Endothelial cell (in vitro differentiated cells): Measurements from ENCODE around the gene KCTD1. TPM values are rescaled to one million over a fixed set of nuclear protein-coding genes. Genes with fewer than 3 reads are reported as not detected.

Source experiments
- DNase-seq: peaks from one replicate; pipeline ENCODE4 v3.0.0; 2021; ENCODE audit warnings: low spot score
- H3K27ac Mint-ChIP-seq: one replicate; pipeline ENCODE4 v1.8.0; 2021; ENCODE audit warnings: mixed read lengths, inconsistent platforms; ENCODE audit not compliant: unreplicated experiment
- H3K27me3 Mint-ChIP-seq: one replicate; pipeline ENCODE4 v1.8.0; 2021; ENCODE audit warnings: mild to moderate bottlenecking, moderate library complexity, mixed read lengths, inconsistent platforms; ENCODE audit not compliant: unreplicated experiment
- H3K36me3 Mint-ChIP-seq: one replicate; pipeline ENCODE4 v1.8.0; 2021; ENCODE audit warnings: mild to moderate bottlenecking, low read depth, mixed read lengths, inconsistent platforms; ENCODE audit not compliant: unreplicated experiment
- H3K4me1 Mint-ChIP-seq: one replicate; pipeline ENCODE4 v1.8.0; 2021; ENCODE audit warnings: mild to moderate bottlenecking, mixed read lengths, inconsistent platforms; ENCODE audit not compliant: unreplicated experiment
- H3K4me3 Mint-ChIP-seq: one replicate; pipeline ENCODE4 v1.8.0; 2021; ENCODE audit warnings: mild to moderate bottlenecking, mixed read lengths, inconsistent platforms; ENCODE audit not compliant: unreplicated experiment
- H3K9me3 Mint-ChIP-seq: one replicate; pipeline ENCODE4 v1.8.0; 2021; ENCODE audit warnings: mixed read lengths, inconsistent platforms; ENCODE audit not compliant: unreplicated experiment
- total RNA-seq: library from RNA; stranded (reverse); fragmentation: NEBNext Ultra II Directional; extraction: Animal tissue kit (Norgen Biotek cat#: 25700); gene quantifications from one replicate; pipeline ENCODE4 v1.2.1, GENCODE V29; 2021; ENCODE audit not compliant: unreplicated experiment
- TF ChIP-seq, protein P1 (sequence below): fragments of 200-600 bp; sonication (generic); IDR thresholded peaks from one replicate; pipeline ENCODE4 v1.5.0; 2021; ENCODE audit warnings: antibody characterized with exemption; ENCODE audit not compliant: unreplicated experiment

Gene KCTD1
- total RNA-seq, 1 donor from 2014 or later, result 10.6 TPM

DNA sequence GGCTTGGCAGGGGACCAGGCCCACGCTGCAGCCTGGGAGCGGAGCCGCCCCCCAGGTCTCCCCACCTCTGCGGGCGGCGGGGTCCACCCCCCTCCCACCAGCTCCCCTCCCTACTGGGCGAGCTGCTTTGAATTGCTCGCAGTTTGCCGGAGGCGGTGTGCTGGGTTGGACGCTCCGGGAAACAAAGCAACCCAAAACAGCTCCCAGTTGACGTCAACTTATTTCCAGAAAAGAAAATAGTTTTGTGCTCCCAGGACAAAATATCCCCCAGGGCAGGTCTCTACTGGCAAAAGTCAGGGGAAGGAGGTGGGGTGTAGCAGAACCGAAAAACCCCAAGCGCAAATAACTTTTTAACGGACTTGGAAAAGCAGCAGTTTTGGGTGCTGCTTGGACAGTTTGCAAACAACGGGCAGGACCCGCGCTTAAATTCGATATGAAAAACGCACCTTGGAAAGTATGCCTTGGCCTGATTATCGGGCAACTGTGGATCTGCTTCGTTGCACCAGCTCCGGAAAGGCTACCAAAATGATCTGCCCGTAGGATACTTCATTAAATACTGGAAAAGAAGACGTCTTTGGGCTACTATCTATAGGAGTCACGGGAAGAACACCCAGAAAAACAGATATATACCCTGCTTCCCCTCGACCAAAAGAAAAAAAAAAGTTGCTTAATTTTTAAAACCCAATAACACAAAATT lies 2.8 kb upstream of the KCTD1 start:
- peak; percentile 12 for DNase-seq
- peaks cover 24% of the 10 kb centered on the region for H3K27me3 Mint-ChIP-seq

DNA sequence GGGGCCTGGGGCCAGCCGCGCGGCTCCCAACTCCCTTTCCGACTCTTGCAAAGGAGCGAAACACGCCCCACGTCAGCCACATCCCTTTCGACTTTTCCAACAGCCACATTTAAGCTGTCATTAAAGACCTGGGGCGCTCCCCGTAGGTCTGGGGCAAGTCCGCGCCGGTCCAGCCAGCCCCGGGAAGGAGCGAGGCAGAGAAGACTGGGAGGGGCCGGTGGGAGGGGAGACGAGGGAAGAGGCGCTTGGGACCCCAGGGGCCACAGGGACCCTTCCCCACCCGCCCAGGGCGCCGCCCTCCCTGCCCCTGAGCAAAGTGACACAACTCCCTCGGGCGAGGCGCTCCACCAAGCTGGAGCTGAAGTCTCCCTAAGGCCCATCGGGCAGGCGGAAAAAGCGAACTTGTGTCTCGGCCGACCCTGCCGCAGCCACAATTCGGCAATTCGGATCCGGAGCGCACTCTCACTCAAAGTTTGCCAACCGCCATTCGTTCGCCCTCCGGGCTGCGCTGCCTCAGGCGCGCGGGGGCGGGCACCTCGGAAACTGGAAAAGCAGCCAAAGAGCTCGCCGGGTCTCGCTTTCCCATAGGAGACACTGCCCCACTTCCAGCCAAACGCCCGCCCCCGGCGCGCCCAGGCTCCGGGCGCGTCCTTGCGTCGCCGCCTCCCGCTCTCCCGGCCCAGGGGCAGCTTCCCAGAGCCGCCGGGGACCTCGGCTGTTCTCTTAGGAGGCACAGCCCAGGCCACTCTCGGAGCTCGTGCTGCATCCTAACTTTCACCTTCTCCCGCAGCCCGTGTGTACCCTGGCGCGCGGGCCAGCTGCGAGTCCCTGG lies 1.1 kb upstream of the KCTD1 start:
- peak overlapping the region; percentile 89 for H3K4me3 Mint-ChIP-seq
- peak; percentile 41 for DNase-seq
- no peaks in the 10 kb centered on the region for H3K36me3 Mint-ChIP-seq
- peaks cover 25% of the 10 kb centered on the region for H3K4me1 Mint-ChIP-seq
- peaks cover 24% of the 10 kb centered on the region for H3K27me3 Mint-ChIP-seq
- H3K9me3 Mint-ChIP-seq, result no peaks in the 10 kb centered on the region
- TF ChIP-seq, protein P1, sequence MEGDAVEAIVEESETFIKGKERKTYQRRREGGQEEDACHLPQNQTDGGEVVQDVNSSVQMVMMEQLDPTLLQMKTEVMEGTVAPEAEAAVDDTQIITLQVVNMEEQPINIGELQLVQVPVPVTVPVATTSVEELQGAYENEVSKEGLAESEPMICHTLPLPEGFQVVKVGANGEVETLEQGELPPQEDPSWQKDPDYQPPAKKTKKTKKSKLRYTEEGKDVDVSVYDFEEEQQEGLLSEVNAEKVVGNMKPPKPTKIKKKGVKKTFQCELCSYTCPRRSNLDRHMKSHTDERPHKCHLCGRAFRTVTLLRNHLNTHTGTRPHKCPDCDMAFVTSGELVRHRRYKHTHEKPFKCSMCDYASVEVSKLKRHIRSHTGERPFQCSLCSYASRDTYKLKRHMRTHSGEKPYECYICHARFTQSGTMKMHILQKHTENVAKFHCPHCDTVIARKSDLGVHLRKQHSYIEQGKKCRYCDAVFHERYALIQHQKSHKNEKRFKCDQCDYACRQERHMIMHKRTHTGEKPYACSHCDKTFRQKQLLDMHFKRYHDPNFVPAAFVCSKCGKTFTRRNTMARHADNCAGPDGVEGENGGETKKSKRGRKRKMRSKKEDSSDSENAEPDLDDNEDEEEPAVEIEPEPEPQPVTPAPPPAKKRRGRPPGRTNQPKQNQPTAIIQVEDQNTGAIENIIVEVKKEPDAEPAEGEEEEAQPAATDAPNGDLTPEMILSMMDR, result no peak
- H3K27ac Mint-ChIP-seq, result no peak overlapping the region

More for the DNA sequence above, 2.8 kb upstream of the KCTD1 start:
- H3K27ac Mint-ChIP-seq, result no peak overlapping the region
- peaks cover 20% of the 10 kb centered on the region for H3K4me1 Mint-ChIP-seq
- H3K9me3 Mint-ChIP-seq, result no peaks in the 10 kb centered on the region
- H3K4me3 Mint-ChIP-seq, result peak overlapping the region; percentile 47
- no peaks in the 10 kb centered on the region for H3K36me3 Mint-ChIP-seq
- TF ChIP-seq, protein P1, result no peak

DNA sequence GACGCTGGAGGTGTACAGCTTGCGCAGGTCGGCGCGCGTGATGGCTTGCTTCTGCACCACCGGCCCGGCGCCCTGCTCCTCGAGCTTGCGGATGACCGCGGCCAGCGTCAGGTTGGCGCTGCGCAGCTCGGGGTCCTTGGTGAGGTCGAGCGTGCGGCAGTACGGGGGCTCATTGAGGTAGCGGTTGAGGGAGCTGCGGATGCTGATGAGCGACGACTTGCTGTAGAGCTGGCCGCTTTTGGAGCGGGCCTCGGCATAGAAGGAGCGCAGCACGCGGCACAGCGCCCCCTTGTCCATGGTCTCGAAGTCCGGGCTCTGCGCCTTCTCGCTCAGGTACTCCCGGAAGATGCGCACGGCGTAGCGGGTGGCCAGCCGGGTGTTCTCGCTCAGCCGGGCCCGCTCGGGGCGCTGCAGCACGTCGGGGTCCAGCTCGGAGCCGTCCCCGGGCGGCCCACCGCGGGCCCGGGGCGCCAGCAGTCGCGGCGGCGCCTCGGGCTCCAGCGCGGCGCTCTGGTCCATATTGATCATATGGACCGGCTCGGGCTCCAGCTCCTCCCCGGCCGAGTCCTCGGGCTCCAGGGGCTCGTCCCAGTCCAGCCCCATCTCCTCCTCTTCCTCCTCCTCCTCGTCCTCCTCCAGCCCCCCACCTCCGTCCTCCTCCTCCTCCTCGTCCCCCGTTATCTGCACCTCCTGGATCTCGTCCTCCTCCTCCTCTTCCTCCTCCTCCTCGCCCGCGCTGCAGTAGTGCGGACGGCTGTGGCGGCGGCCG lies 523 bp downstream of the KCTD1 start:
- Mint-ChIP-seq H3K27ac (no peak overlapping the region), H3K4me3 (peak overlapping the region; percentile 92), H3K27me3 (peaks cover 23% of the 10 kb centered on the region), H3K4me1 (peaks cover 25% of the 10 kb centered on the region), H3K36me3 (no peaks in the 10 kb centered on the region), H3K9me3 (no peaks in the 10 kb centered on the region)
- DNase-seq, result peak; percentile 70
- TF ChIP-seq, protein P1, result peak; percentile 56

DNA sequence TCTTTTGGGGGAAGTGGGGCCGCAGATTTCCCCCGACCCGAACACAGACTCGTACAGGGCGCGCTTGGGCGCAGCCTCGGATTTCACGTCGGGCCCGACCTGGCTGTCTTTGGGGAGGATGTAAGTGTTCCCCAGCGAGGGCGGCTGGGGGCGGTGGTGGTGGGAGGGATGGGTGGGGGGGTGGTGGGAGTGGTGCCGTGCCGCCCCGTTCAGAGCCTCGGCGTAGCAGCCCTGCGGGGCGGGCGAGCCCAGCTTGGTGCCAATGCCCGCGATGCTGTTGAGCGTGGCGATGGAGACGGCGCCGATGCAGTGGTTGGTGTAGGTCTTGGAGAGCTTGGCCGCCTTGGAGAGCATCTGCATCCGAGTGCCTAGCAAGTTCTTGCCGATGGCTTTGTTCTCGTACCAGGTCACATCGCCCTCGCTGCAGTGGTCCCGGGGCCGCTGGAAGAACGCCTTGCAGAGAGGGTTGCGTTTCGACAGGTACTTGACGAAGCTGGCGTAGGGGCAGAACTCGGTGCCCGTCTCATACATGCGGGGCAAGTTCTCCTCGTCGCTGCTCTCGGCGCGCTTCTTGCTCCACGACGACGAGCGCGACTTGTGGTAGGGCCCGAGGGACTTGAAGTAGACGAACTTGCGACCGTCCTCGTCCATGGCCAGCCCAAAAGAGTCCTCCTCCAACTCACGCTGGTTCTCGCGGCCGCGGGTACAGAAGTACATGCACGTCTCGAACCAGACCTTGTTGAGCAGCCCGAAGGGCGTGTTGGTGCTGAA lies 1.3 kb downstream of the KCTD1 start:
- peaks cover 25% of the 10 kb centered on the region for H3K4me1 Mint-ChIP-seq
- H3K4me3 Mint-ChIP-seq, result peak overlapping the region; percentile 85
- no peak overlapping the region for H3K27ac Mint-ChIP-seq
- H3K27me3 Mint-ChIP-seq, result peaks cover 21% of the 10 kb centered on the region
- no peaks in the 10 kb centered on the region for H3K9me3 Mint-ChIP-seq
- TF ChIP-seq, protein P1, result no peak
- DNase-seq, result peak; percentile 10
- H3K36me3 Mint-ChIP-seq, result no peaks in the 10 kb centered on the region
